Keratinocyte (primary cell): Measurements from ENCODE around the gene FSTL1. TPM values are rescaled to one million over a fixed set of nuclear protein-coding genes. Genes with fewer than 3 reads are reported as not detected.

Experiments
- DNase-seq: peaks from one replicate; pipeline ENCODE4 v3.0.0-alpha.2; 2011; ENCODE audit warnings: low read depth, missing footprints, low spot score
- FAIRE-seq: peaks from 2 replicates; lab custom pipeline; 2011; peaks lifted over from hg19 to GRCh38; lab: Jason Lieb, UNC
- H2AFZ ChIP-seq: 2 replicates; pipeline ENCODE4 v1.6.0; 2012; ENCODE audit warnings: low read length, control low read depth, inconsistent platforms; ENCODE audit not compliant: control insufficient read depth
- H3K27ac ChIP-seq: 2 replicates; pipeline ENCODE4 v1.5.1; 2011; ENCODE audit warnings: low read length; ENCODE audit not compliant: control insufficient read depth, insufficient read depth
- H3K27me3 ChIP-seq: 3 replicates; pipeline ENCODE4 v1.6.0; 2011; ENCODE audit warnings: low read length; ENCODE audit not compliant: control insufficient read depth, insufficient read depth; ENCODE audit errors: extremely low read depth
- H3K36me3 ChIP-seq, 2 experiments: 2 replicates in 1 of 2; 3 replicates in 1 of 2; pipeline ENCODE4 v1.5.1; 2011; ENCODE audit warnings: low read length in 2 of 2, mild to moderate bottlenecking in 1 of 2; ENCODE audit not compliant: control insufficient read depth in 2 of 2, insufficient read depth in 2 of 2; ENCODE audit errors: extremely low read depth in 1 of 2
- H3K4me1 ChIP-seq: 3 replicates; pipeline ENCODE4 v1.5.1; 2011; ENCODE audit warnings: low read length; ENCODE audit not compliant: control insufficient read depth, insufficient read depth; ENCODE audit errors: extremely low read depth
- H3K4me2 ChIP-seq: 3 replicates; pipeline ENCODE4 v1.6.0; 2011; ENCODE audit warnings: low read depth, low read length; ENCODE audit not compliant: control insufficient read depth, insufficient read depth; ENCODE audit errors: extremely low read depth
- H3K4me3 ChIP-seq, 3 experiments: fragments of 200-600 bp in 1 of 3; sonication (generic) in 1 of 3; 2 replicates in 2 of 3; 3 replicates in 1 of 3; pipeline ENCODE4 v1.5.1; 2011 to 2016; ENCODE audit warnings: low read length in 3 of 3, mild to moderate bottlenecking in 3 of 3, control low read depth in 2 of 3, inconsistent platforms in 1 of 3, low read depth in 1 of 3, mixed read lengths in 1 of 3, mixed run types in 1 of 3, moderate library complexity in 1 of 3; ENCODE audit not compliant: control insufficient read depth in 2 of 3, insufficient read depth in 2 of 3; ENCODE audit errors: extremely low read depth in 1 of 3
- H3K79me2 ChIP-seq: 2 replicates; pipeline ENCODE4 v1.6.0; 2012; ENCODE audit warnings: low read length; ENCODE audit not compliant: control insufficient read depth, insufficient read depth
- H3K9ac ChIP-seq: 3 replicates; pipeline ENCODE4 v1.6.0; 2011; ENCODE audit warnings: low read length; ENCODE audit not compliant: control insufficient read depth, insufficient read depth; ENCODE audit errors: extremely low read depth
- H3K9me1 ChIP-seq: 3 replicates; pipeline ENCODE4 v1.6.0; 2011; ENCODE audit warnings: low read length; ENCODE audit not compliant: control insufficient read depth, insufficient read depth; ENCODE audit errors: extremely low read depth
- H3K9me3 ChIP-seq: 2 replicates; pipeline ENCODE4 v1.5.1; 2012; ENCODE audit warnings: low read depth, low read length; ENCODE audit not compliant: control insufficient read depth
- H4K20me1 ChIP-seq: 3 replicates; pipeline ENCODE4 v1.6.0; 2011; ENCODE audit warnings: low read length; ENCODE audit not compliant: control insufficient read depth, insufficient read depth; ENCODE audit errors: extremely low read depth
- EZH2 ChIP-seq: IDR thresholded peaks from one replicate; pipeline ENCODE4 v1.6.1; 2012; ENCODE audit warnings: inconsistent platforms, mild to moderate bottlenecking, low read length, moderate library complexity
- dilution Hi-C: fragments of 300-500 bp; cut with MboI; formaldehyde crosslinking; loops from one replicate; pipeline ENCODE4 v1.7.0; 2020; ENCODE audit warnings: low sequenced_read_pairs; ENCODE audit not compliant: extremely low pct_ligation_motif_present
- polyA plus RNA-seq, 5 experiments: library from polyadenylated mRNA; depleted of rRNA in 3 of 5; stranded (reverse) in 3 of 5; stranded (forward) in 1 of 5; unstranded in 1 of 5; fragments of >200 nt; gene quantifications; 1 replicate in 1 of 5; 2 replicates in 3 of 5; 3 replicates in 1 of 5; pipeline versions ENCODE4 v1.2.1 to v1.2.3, GENCODE V29; 2011 to 2012; ENCODE audit warnings: missing spikeins in 2 of 5, low read depth in 1 of 5, low replicate concordance in 1 of 5
- TF ChIP-seq, protein P1 (sequence below), 3 experiments: IDR thresholded peaks in 1 of 3; conservative IDR thresholded peaks in 1 of 3; optimal IDR thresholded peaks in 1 of 3; 2 replicates in 2 of 3; 3 replicates in 1 of 3; pipeline versions ENCODE3 to v1.5.1; 2011; ENCODE audit warnings: low read length in 3 of 3, mild to moderate bottlenecking in 3 of 3, moderate library complexity in 2 of 3, control low read depth in 1 of 3, inconsistent platforms in 1 of 3; ENCODE audit not compliant: insufficient read depth in 2 of 3; ENCODE audit errors: extremely low read depth in 1 of 3

Gene FSTL1
- polyA plus RNA-seq, 1 donor (not counting 4 experiments of a cell fraction or from before 2014, with no cell fraction given): 59.0 TPM

- Histone ChIP-seq H3K9ac (no peak overlapping the region), H3K9me1 (no peaks in the 10 kb centered on the region), H2AFZ (no peak overlapping the region), H3K27me3 (no peaks in the 10 kb centered on the region), H3K4me3 (no peak overlapping the region), H3K4me2 (no peak overlapping the region), H3K9me3 (no peaks in the 10 kb centered on the region), H3K4me1 (no peaks in the 10 kb centered on the region), H3K27ac (no peak overlapping the region), H3K79me2 (no peaks in the 10 kb centered on the region), H4K20me1 (no peaks in the 10 kb centered on the region), H3K36me3 (peaks cover 16 to 25% of the 10 kb centered on the region in 2 experiments)
- no peak for TF ChIP-seq EZH2
- TF ChIP-seq, protein P1, sequence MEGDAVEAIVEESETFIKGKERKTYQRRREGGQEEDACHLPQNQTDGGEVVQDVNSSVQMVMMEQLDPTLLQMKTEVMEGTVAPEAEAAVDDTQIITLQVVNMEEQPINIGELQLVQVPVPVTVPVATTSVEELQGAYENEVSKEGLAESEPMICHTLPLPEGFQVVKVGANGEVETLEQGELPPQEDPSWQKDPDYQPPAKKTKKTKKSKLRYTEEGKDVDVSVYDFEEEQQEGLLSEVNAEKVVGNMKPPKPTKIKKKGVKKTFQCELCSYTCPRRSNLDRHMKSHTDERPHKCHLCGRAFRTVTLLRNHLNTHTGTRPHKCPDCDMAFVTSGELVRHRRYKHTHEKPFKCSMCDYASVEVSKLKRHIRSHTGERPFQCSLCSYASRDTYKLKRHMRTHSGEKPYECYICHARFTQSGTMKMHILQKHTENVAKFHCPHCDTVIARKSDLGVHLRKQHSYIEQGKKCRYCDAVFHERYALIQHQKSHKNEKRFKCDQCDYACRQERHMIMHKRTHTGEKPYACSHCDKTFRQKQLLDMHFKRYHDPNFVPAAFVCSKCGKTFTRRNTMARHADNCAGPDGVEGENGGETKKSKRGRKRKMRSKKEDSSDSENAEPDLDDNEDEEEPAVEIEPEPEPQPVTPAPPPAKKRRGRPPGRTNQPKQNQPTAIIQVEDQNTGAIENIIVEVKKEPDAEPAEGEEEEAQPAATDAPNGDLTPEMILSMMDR (optimal IDR thresholded peaks at IDR 0.05 in 1 of 3, IDR thresholded peaks at IDR 0.05 in 1 of 3, conservative IDR thresholded peaks at IDR 0.05 in 1 of 3; ENCODE audit: extremely low read depth in 1 of 3, insufficient read depth in 2 of 3, low read length in 3 of 3): no peak
- FAIRE-seq (no peak), DNase-seq (no peak)
- dilution Hi-C loops: no loop called here
Measured at GRCh38 chr3:120410541-120410940, 40.3 kb downstream of the FSTL1 start.

- no peak overlapping the region for H3K4me3 ChIP-seq
- TF ChIP-seq, protein P1 (optimal IDR thresholded peaks at IDR 0.05 in 1 of 3, IDR thresholded peaks at IDR 0.05 in 1 of 3, conservative IDR thresholded peaks at IDR 0.05 in 1 of 3; ENCODE audit: extremely low read depth in 1 of 3, insufficient read depth in 2 of 3, low read length in 3 of 3): no peak
- TF ChIP-seq EZH2: no peak
- dilution Hi-C loops: no loop called here
- DNase-seq (no peak), FAIRE-seq (no peak)
- H2AFZ ChIP-seq: no peak overlapping the region
- H3K4me2 ChIP-seq: no peak overlapping the region
- no peaks in the 10 kb centered on the region for H4K20me1 ChIP-seq
- H3K79me2 ChIP-seq: no peaks in the 10 kb centered on the region
- H3K27ac ChIP-seq: no peak overlapping the region
- no peaks in the 10 kb centered on the region for H3K27me3 ChIP-seq
- no peaks in the 10 kb centered on the region for H3K9me1 ChIP-seq
- H3K4me1 ChIP-seq: no peaks in the 10 kb centered on the region
- H3K36me3 ChIP-seq: peaks cover 16 to 27% of the 10 kb centered on the region in 2 experiments
- H3K9me3 ChIP-seq: no peaks in the 10 kb centered on the region
- no peak overlapping the region for H3K9ac ChIP-seq
Measured at GRCh38 chr3:120410116-120410515, 40.7 kb downstream of the FSTL1 start.
